Glutamatergic neuron (in vitro differentiated cells): ENCODE data around the gene STYK1. TPM values are rescaled to one million over a fixed set of nuclear protein-coding genes. Genes with fewer than 3 reads are reported as not detected.

Experiments
- DNase-seq: peaks from one replicate; pipeline ENCODE4 v3.0.0; 2022
- H3K27ac Mint-ChIP-seq: one replicate; pipeline ENCODE4 v1.8.0; 2020; ENCODE audit warnings: mild to moderate bottlenecking, mixed read lengths, inconsistent platforms; ENCODE audit not compliant: unreplicated experiment
- H3K27me3 Mint-ChIP-seq: one replicate; pipeline ENCODE4 v1.8.0; 2020; ENCODE audit warnings: mild to moderate bottlenecking, moderate library complexity, mixed read lengths, inconsistent platforms; ENCODE audit not compliant: unreplicated experiment
- H3K36me3 Mint-ChIP-seq: one replicate; pipeline ENCODE4 v1.8.0; 2020; ENCODE audit warnings: mild to moderate bottlenecking, mixed read lengths, inconsistent platforms; ENCODE audit not compliant: unreplicated experiment
- H3K4me1 Mint-ChIP-seq: one replicate; pipeline ENCODE4 v1.8.0; 2020; ENCODE audit warnings: mild to moderate bottlenecking, low read depth, mixed read lengths, inconsistent platforms; ENCODE audit not compliant: unreplicated experiment
- H3K4me3 Mint-ChIP-seq: one replicate; pipeline ENCODE4 v1.8.0; 2020; ENCODE audit warnings: mild to moderate bottlenecking, mixed read lengths, inconsistent platforms; ENCODE audit not compliant: unreplicated experiment
- H3K9me3 Mint-ChIP-seq: one replicate; pipeline ENCODE4 v1.8.0; 2020; ENCODE audit warnings: mild to moderate bottlenecking, moderate library complexity, mixed read lengths, inconsistent platforms; ENCODE audit not compliant: unreplicated experiment
- CTCF ChIP-seq: fragments of 200-600 bp; sonication (generic); IDR thresholded peaks from one replicate; pipeline ENCODE4 v1.5.0; 2021; ENCODE audit not compliant: partially characterized antibody, unreplicated experiment
- total RNA-seq: library from RNA; stranded (reverse); fragmentation: NEBNext Ultra II Directional; extraction: Animal tissue kit (Norgen Biotek cat#: 25700); gene quantifications from one replicate; pipeline ENCODE4 v1.2.1, GENCODE V29; 2021; ENCODE audit not compliant: unreplicated experiment

The STYK1 gene
- total RNA-seq, 1 donor from 2014 or later = not detected

GRCh38 chr12:10620078-10620779 lies 53.6 kb downstream of the STYK1 start:
- Mint-ChIP-seq H3K4me1 (no peaks in the 10 kb centered on the region), H3K27ac (no peak overlapping the region), H3K4me3 (no peak overlapping the region), H3K36me3 (no peaks in the 10 kb centered on the region), H3K27me3 (no peaks in the 10 kb centered on the region), H3K9me3 (no peaks in the 10 kb centered on the region)
- no peak for DNase-seq
- no peak for TF ChIP-seq CTCF

- DNase-seq = no peak
- Mint-ChIP-seq H3K27ac (no peak overlapping the region), H3K27me3 (peaks cover 1% of the 10 kb centered on the region), H3K9me3 (peaks cover 2% of the 10 kb centered on the region), H3K4me1 (no peaks in the 10 kb centered on the region), H3K4me3 (no peak overlapping the region), H3K36me3 (no peaks in the 10 kb centered on the region)
- no peak for TF ChIP-seq CTCF
Observed at GRCh38 chr12:10618338-10618987, 55.4 kb downstream of the STYK1 start.

GRCh38 chr12:10617863-10618262 lies 56.0 kb downstream of the STYK1 start:
- no peaks in the 10 kb centered on the region for H3K4me1 Mint-ChIP-seq
- peaks cover 4% of the 10 kb centered on the region for H3K27me3 Mint-ChIP-seq
- no peak overlapping the region for H3K4me3 Mint-ChIP-seq
- H3K36me3 Mint-ChIP-seq = no peaks in the 10 kb centered on the region
- no peak for TF ChIP-seq CTCF
- H3K9me3 Mint-ChIP-seq = peaks cover 5% of the 10 kb centered on the region
- DNase-seq = no peak
- peak overlapping the region; percentile 20 for H3K27ac Mint-ChIP-seq

GRCh38 chr12:10615532-10615931 lies 58.3 kb downstream of the STYK1 start:
- H3K27ac Mint-ChIP-seq = no peak overlapping the region
- no peak for DNase-seq
- H3K9me3 Mint-ChIP-seq = peaks cover 5% of the 10 kb centered on the region

More at GRCh38 chr12:10615532-10615931, 58.3 kb downstream of the STYK1 start:
- TF ChIP-seq CTCF = peak; percentile 15
- Mint-ChIP-seq H3K27me3 (peaks cover 4% of the 10 kb centered on the region), H3K4me1 (no peaks in the 10 kb centered on the region), H3K36me3 (no peaks in the 10 kb centered on the region), H3K4me3 (no peak overlapping the region)
